Non-pigmented ciliary epithelial cell (primary cell): ENCODE measurements around the gene MPDU1.

Experiments used
- DNase-seq: peaks from one replicate; pipeline ENCODE4 v3.0.0-alpha.2; 2010; ENCODE audit warnings: low read depth

MPDU1 gene

DNA sequence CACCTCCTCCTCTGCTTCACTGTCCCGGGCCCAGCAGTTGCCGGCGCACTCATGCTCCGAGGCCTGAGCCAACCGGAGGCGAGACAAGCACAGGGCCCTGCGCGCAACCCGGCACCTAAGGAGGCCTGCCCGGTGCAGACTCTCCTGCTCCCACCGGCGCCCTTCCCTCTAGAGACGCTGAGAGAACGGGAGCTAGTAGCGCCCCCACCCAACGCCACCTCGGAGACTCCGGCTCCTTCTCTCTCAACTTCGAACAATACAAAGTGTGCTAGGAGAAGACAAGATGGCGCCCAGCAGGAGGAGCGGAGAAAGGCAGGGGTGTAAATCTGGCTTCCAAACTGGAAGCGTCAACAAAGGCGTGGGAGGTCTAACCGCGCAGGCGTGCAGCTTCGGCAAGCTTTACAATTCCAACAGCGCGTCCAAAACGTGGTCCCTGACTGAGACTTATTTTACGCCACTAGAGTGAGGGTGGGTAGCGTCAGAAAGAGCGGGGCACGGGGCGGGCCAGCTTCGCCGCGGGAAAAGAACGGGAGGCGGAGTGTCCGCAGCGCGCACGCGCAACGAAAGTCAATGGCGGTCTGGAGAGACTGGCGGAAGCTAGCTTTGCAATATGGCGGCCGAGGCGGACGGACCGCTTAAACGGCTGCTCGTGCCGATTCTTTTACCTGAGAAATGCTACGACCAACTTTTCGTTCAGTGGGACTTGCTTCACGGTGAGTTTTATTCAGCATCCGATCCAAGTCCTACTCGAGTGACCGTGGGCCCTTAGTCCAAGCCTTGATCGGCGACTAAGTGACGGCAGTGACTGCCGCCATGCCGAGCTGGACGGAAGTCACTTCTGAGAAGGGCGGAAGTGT, at the start of gene MPDU1:
Gene MPDU1 (plus strand): TSS at position 600 of the 857 bp plus-strand sequence. CDS start 11 bp downstream, at position 611.
- DNase-seq: peak; percentile 87

DNA sequence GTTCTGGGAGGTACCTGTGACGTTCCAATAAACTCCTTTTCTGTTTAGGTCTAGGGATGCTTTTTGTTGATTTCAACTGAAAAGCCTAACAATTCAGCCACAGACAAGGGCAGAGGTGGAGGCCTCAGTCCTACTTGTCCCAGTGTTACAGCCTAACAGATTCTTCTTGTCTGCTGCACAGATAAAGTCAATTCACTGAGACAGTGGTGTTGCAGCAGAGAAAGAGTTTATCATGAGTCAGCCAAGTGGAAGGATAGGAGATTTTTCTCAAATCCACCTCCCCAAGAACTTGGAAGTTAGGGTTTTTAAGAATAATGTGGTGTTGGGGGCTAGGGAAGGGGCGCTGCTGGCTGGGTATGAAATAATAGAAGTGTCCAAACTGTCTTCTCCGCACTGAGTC, 45.6 kb upstream of the MPDU1 start:
- DNase-seq: no peak

DNA sequence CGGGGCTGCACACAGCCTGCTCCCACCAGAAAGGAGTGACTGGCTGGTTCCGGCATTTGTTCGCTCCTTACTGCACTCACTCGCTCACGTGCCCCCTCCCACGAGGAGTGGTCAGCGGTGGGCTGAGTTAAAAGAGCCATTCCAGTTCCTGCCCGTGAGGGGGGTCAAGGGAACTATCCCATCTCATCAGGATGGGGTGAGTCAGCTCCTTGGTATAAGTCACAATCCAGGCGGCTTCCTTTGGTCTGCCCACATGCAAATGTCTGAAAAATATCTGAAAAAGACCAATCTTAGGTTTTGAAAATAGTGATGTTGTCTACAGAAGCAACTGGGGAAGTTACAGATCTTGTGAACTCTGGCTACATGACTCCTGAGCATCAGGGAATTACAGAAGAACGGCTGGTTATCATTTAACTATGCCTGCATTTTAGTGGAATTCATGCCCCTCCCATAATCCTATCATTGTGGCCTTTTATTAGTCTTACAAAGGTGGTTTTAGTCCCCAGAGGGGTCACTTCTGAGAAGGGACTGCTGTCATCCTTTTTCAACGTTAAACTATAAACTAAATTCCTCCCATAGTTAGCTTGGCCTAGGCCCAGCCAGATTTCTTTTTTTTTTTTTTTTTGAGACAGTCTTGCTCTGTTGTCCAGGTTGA, 44.6 kb upstream of the MPDU1 start:
- DNase-seq: no peak

DNA sequence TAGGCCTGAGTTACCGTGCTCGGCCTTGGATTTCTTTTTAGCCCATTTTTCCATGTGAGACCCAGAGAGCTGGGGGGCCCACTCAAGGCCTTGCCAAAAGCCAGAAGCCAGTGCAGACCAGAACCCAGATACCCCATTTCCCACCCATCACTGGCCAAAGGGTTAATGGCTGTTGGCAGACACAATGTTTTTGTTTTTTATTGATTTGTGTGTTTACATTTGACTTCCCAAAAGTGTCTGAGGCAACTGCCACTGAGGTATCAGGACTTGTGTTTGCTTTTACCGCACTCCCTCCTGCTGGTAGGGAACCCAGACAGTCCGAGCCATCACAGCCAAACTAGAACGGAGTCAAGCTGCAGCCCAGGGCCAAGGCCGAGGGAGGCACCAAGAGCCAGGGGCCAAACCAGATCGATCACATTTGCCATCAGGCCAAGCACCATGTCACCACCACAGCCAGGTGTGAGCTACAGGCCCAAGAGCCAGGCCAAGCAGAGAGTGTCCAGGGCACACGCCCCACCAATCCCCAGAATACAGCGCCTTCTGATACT, 42.5 kb upstream of the MPDU1 start:
- no peak for DNase-seq

DNA sequence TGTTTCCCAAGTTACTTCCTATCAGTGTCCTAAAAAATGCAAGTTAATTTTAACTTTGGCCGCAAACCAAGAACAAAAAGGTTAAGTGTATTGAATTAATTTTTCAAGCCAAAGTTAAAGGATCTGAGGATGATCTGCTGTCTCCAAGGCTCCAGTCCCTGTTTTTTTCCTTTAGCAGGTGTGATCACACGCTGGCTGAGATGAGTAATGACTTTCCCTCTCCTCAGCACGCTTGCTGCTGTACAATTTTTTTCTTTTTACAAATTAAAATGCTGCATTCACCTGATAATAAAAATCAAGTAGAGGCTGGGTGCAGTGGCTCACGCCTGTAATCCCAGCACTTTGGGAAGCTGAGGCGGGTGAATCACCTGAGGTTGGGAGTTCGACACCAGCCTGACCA, 38.7 kb upstream of the MPDU1 start:
- no peak for DNase-seq

DNA sequence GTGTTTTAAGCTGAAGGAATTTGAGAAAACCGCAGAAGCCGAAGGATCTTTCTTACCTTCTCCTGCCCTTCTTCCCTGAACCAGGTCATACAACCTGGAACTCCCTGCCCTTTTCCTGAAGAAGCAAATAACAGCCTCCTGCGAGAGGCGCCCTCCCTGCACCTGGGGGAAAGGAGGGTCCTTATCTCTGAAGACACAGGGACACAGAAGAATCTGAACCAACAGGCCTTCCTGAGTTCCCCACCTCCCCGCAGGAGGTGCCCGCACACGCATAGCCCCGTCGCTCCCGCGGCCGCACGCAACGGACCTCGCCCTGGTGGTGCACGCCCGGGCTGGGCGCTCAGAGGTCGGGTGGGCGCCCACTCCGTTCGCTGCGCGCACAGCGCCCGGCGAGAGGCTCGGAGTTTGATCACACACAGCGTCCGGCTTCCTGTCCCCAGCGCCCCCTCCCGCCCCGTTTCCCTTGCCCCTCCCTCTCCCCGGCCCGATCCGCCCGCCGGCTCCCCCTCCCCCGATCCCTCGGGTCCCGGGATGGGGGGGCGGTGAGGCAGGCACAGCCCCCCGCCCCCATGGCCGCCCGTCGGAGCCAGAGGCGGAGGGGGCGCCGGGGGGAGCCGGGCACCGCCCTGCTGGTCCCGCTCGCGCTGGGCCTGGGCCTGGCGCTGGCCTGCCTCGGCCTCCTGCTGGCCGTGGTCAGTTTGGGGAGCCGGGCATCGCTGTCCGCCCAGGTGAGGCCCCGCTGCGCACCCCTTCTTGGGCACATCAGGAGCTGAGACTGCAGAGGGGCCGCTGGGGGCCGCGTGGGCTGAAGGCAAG, 34.9 kb upstream of the MPDU1 start, which contains the start of gene TNFSF12:
Gene TNFSF12 (plus strand): TSS at position 474 of the 816 bp plus-strand sequence. CDS start 96 bp downstream, at position 570.
- no peak for DNase-seq

DNA sequence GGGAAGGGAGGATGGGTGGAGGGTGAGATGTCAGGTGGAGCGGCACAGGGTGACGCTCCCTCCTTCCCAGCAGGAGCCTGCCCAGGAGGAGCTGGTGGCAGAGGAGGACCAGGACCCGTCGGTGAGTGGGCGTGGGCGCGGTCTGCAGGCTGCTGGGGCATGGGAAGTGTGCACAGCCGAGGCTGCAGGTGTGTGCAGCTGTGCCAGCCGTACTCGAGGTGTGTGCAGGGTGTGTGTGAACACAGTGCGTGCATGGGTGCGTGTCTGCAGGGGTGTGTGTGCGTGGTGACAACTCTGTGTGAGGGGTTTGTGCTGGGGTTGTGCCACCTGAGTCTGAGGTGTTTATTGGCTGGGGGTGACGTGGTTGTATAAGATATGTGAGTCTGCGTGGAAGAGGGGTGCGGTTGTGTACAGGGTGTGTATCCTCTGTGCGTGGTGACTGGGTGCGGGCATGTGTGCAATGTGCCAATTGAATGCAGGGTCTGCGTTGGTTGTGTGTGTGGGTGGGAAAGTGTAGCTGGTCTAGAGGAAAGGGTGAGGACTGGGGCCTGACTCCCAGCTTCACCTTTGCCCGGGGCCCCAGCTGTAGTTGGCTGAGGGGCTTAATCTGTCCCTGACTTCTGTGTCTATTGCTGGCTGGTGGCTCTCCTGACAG, 34.1 kb upstream of the MPDU1 start:
- DNase-seq: no peak

DNA sequence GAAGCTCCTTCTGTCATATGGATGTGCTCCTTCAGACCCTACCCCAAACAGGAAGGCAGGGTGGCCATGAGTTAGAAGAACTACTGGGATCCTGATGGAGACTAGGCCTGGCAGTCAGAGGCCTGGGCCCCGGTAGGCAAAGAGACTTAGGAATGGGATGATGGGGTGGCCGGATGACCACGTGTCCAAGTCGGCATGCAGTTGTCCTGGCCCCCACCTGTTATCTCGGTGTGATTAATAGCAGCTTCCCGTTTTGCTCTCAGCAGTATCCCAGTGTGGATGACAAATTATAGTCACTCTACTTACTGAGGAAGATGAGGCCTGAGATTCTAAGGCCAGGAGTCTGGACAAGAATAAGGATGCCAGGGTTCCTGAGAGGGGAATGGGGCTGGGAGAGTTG, 33.3 kb upstream of the MPDU1 start:
- no peak for DNase-seq

DNA sequence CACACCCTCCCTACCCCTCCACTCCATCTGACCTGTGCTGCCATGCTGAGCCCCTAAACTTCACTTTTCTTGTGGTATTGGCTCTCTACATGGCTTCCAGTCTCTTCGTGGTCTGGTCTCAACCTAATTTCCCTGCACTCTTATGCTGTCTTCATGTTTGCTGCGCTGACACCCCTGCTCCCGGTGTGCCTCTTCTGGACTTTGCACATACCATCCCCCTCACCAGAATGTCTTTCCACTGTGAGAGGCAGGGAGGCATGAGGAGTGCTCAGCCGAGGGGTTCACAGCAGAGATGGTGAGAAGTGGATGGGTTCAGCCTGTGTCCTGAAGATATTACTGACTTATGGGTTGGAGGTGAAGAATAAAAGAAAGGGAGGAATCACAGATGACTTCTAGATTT, 32.3 kb upstream of the MPDU1 start:
- DNase-seq: no peak

DNA sequence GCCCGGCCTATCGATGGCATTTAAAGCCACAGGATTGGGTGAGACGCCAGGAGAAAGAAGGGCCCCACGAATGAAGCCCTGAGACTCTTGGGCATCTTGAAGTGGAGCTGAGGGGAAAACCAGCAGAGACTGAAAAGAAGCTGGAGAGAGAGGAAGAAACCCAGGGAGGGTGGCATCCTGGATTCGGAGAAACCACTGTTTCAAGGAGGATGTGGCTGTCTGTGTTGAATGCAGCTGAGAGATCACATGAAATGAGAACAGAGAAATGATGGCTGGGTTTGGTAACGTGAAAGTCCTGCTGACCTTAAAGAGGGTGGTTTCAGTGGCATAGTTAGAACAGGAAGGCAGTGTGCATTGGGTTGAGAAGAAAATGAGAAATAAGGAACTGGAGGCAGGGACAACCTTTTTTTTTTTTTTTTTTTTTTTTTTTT, 31.0 kb upstream of the MPDU1 start:
- DNase-seq: no peak

DNA sequence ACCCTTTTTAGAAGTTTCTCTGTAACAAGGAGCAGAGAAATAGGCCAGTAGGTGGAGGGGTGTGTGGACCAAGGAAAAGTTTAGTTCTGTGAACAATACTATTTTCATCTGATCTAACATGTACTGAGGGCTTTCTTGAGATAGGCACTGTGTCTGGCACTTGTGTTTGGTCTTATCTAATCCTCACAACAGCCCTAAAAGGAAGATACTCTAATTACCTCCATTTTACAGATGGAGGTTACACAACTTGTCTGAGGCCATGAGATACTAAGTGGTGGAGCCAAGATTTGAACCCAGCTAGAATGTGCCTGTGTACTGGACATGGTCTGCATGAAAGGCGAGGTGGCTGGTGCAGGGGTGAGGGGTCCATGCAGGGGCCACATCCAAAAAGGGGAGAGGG, 30.3 kb upstream of the MPDU1 start:
- DNase-seq: no peak

DNA sequence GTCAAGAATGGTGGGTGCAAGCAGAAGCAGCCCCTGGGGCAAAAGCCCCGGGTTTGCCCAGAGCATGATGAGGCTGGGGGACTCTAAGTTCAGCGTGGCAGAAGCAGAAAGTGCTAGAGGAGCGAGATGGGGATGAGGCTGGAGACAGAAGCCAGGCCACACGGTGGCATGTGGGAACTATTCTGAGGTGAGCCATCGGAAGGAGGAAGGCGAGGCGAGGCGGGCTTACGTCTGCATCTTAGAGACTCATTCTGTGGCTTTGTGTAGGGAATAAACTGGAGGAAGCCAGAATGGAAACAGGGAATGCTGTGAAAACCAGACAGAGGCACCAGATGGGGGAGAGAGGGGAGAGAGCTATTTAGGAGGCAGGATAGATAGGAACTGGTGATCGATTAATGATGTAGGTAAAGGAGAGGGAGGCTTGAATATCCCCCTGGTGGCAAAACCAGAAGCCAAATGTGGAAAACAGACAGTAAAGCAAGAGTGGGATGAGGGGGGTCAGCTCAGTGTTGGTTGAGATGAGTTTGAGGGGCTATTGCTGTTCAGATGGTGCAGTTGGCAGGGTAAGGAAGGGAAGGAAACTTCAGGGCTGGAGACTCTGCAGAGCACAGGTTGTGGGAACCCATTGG, 28.2 kb upstream of the MPDU1 start:
- no peak for DNase-seq

DNA sequence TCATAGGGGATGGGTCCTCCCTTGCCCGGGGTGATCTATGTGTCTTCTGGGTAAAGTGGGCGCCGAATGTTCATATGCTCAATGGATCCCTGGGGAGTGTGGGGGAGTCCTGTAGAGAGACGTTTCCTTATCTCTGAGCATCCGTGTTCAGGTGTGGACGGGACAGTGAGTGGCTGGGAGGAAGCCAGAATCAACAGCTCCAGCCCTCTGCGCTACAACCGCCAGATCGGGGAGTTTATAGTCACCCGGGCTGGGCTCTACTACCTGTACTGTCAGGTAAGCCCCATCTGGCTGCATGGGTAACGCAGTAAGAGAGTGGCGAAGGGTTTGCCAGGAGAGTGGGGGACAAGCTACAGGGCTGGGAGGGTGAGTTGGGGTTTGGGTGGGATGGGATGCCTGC, 27.0 kb upstream of the MPDU1 start:
- no peak for DNase-seq

DNA sequence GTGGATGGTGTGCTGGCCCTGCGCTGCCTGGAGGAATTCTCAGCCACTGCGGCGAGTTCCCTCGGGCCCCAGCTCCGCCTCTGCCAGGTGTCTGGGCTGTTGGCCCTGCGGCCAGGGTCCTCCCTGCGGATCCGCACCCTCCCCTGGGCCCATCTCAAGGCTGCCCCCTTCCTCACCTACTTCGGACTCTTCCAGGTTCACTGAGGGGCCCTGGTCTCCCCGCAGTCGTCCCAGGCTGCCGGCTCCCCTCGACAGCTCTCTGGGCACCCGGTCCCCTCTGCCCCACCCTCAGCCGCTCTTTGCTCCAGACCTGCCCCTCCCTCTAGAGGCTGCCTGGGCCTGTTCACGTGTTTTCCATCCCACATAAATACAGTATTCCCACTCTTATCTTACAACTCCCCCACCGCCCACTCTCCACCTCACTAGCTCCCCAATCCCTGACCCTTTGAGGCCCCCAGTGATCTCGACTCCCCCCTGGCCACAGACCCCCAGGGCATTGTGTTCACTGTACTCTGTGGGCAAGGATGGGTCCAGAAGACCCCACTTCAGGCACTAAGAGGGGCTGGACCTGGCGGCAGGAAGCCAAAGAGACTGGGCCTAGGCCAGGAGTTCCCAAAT, 26.4 kb upstream of the MPDU1 start:
- no peak for DNase-seq

DNA sequence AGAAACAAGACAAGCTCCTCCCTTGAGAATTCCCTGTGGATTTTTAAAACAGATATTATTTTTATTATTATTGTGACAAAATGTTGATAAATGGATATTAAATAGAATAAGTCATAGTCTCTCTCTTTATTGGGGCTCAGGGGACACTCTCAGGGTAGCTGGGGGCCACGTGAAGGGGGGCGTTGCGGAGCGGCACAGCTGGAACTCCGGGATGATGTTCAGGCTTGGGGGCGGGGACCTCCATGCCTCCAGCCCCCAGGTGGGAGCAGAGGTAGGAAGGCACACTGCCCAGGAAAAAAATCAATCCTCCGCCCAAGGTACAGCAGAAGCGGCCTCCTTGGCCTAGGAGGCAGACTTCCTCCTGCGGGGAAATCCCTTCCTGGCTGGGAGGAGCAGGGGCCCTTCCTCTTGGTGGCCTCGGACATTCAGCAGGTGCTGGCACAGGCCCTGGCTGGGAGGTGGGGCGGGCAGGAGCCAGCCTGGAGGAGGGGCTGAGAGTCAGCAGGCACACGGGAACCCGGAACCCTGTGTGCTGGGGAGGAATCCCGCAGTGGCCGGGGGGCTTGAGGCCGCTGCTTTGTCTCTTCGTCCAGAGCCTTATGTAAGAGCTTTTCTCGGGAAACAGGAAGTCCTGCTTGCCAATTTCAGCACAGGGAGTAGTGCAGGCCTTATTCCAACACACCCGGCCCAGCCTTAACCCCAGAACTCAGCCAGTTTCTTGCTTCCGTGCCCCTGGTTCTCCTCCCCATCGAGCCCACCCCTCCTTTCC, 25.7 kb upstream of the MPDU1 start:
- no peak for DNase-seq

DNA sequence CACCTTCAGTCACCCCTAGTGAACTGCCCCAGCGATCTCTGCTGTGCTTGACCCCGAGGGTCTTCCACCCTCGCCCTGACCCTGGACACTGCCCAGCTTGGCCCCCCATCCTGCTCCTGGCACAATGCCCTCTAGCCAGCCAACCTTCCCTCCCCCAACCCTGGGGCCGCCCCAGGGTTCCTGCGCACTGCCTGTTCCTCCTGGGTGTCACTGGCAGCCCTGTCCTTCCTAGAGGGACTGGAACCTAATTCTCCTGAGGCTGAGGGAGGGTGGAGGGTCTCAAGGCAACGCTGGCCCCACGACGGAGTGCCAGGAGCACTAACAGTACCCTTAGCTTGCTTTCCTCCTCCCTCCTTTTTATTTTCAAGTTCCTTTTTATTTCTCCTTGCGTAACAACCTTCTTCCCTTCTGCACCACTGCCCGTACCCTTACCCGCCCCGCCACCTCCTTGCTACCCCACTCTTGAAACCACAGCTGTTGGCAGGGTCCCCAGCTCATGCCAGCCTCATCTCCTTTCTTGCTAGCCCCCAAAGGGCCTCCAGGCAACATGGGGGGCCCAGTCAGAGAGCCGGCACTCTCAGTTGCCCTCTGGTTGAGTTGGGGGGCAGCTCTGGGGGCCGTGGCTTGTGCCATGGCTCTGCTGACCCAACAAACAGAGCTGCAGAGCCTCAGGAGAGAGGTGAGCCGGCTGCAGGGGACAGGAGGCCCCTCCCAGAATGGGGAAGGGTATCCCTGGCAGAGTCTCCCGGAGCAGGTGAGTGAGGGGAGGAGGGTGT, 24.9 kb upstream of the MPDU1 start, which contains the start of gene TNFSF13:
Gene TNFSF13 (plus strand): TSS at position 207 of the 776 bp plus-strand sequence. CDS start 290 bp downstream, at position 497.
- DNase-seq: no peak

DNA sequence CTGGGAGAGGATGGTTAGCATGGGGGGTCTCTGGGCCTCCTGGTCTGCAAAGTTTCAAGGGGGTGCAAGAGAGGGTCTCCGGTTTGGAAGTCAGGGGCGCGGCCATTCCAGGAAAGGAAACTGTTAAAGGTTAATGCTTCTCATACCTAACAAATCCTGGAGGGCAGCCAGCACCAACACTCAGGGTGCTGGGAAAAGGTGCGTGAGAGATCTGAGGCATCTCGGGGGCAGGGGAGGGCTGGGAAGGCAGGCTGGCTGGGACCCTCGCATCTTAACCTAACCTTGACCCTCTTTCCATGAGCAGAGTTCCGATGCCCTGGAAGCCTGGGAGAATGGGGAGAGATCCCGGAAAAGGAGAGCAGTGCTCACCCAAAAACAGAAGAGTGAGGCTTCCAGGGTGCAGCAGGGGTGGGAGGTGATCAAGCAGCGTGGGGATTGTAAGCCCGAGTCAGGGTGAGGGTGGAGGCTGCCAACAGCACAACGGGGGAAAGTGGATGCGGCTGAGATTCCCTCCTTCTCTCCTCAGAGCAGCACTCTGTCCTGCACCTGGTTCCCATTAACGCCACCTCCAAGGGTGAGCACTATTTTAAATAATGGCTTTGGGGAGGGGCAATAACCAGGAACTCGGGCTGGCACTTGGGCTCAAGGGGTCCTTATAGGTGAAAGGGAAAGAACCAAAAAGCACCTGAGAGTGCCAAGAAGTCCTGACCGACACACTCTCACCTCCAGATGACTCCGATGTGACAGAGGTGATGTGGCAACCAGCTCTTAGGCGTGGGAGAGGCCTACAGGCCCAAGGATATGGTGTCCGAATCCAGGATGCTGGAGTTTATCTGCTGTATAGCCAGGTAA, 24.1 kb upstream of the MPDU1 start:
- DNase-seq: no peak
